Ovary (tissue), 9 donors: ENCODE data around the gene SEH1L. TPM values are rescaled to one million over a fixed set of nuclear protein-coding genes. Genes with fewer than 3 reads are reported as not detected.

Source experiments
- DNase-seq, 5 donors: peaks; one replicate each; pipeline ENCODE4 v3.0.0-alpha.2; 2019 to 2020
- H3K27ac ChIP-seq, 2 donors: fragments of 200-600 bp; one replicate each; pipeline versions ENCODE4 v1.5.1 to v1.8.0; 2019 to 2022
- H3K27me3 ChIP-seq: fragments of 200-600 bp; one replicate; pipeline ENCODE4 v1.8.0; 2022
- H3K36me3 ChIP-seq: fragments of 200-600 bp; sonication (generic); one replicate; pipeline ENCODE4 v1.5.1; 2019
- H3K4me1 ChIP-seq: one replicate; pipeline ENCODE4 v1.8.1; 2013; ENCODE audit warnings: mild to moderate bottlenecking, moderate library complexity; ENCODE audit not compliant: insufficient read depth
- H3K4me3 ChIP-seq: fragments of 200-600 bp; sonication (generic); one replicate; pipeline ENCODE4 v1.5.1; 2017
- H3K9me3 ChIP-seq, 2 donors: fragments of 200-600 bp in 1 of 2; sonication (generic) in 1 of 2; one replicate each; pipeline versions ENCODE4 v1.5.1 to v1.8.1; 2013 to 2019; ENCODE audit warnings: mild to moderate bottlenecking in 1 of 2, moderate library complexity in 1 of 2
- CTCF ChIP-seq, 3 donors: fragments of 450-650 bp in 2 of 3; fragments of 200-600 bp in 1 of 3; IDR thresholded peaks; one replicate each; pipeline versions ENCODE4 v1.5.1 to v1.8.0; 2016 to 2022; ENCODE audit warnings: antibody characterized with exemption in 3 of 3, mild to moderate bottlenecking in 1 of 3
- EP300 ChIP-seq: sonication (generic); formaldehyde crosslinking; IDR thresholded peaks from one replicate; pipeline ENCODE4 v1.6.1; 2017; ENCODE audit warnings: antibody characterized with exemption
- POLR2A ChIP-seq: fragments of 450-650 bp; IDR thresholded peaks from one replicate; pipeline ENCODE4 v1.6.1; 2017; ENCODE audit warnings: antibody characterized with exemption, mild to moderate bottlenecking, moderate library complexity
- WGBS, 3 donors: extraction: QIAGEN DNeasy Blood & Tissue Kit in 1 of 3; methylation state at CpG; one replicate each; pipeline versions ENCODE4 v1.1.5 to v1.1.7; 2013 to 2017; 5-methylcytosine and 5-hydroxymethylcytosine counted together
- intact Hi-C, 4 donors: fragments of 100-400 bp; cut with DNase I; formaldehyde crosslinking; loops; one replicate each; pipeline versions ENCODE4 v1.11.0 to v1.15.1; 2022 to 2023
- polyA plus RNA-seq, 2 donors: library from polyadenylated mRNA; stranded (reverse); fragments of 200-250 nt in 1 of 2; fragments of 350-450 nt in 1 of 2; fragmentation: Illumina TruSeq in 1 of 2; extraction: RNeasy Lipid Tissue Mini Kit (QIAGEN cat#74804) in 1 of 2; gene quantifications; one replicate each; pipeline ENCODE4 v1.2.3, GENCODE V29; 2013 to 2014
- total RNA-seq, 7 donors: library from RNA; depleted of rRNA in 2 of 7; stranded (reverse); fragments of >200 nt in 2 of 7; fragmentation: NEBNext Ultra II Directional in 3 of 7; extraction: Animal tissue kit (Norgen Biotek cat#: 25700) in 3 of 7; gene quantifications; one replicate each; pipeline versions ENCODE4 v1.1.0 to v1.2.4, GENCODE V29; 2016 to 2023
- donor health status: DM: no; HTN: no; CAD: no; lungs with moderate emphysema.
- donor health status: DM: no; HTN: no; CAD: no.
- donor health status: Bipolar disorder and iron deficiency.
- donor health status: DM: yes; HTN: yes; CAD: no.
- donor health status: DM: no; HTN: no; CAD: no.
- donor health status: DM: yes; HTN: yes; CAD: no.

The SEH1L gene
- total and polyA plus RNA-seq, 9 donors = 12.3 to 56.1 (median 35.7) TPM

- intact Hi-C loops = loop anchor here in 1 of 4 donors (10.0 kb wide), 1 partner anchor 123 kb away; no protein-coding TSS in a partner anchor
- WGBS, 3 donors = 94 to 96% (median 96%) methylated on average over 5 of the region's 5 CpGs
- no peak overlapping the region for H3K4me3 ChIP-seq
- H3K4me1 ChIP-seq = no peaks in the 10 kb centered on the region
- no peaks in the 10 kb centered on the region for H3K36me3 ChIP-seq
- TF ChIP-seq EP300 (no peak), POLR2A (no peak), CTCF (IDR thresholded peaks at IDR 0.05) (no peak)
- H3K27ac ChIP-seq = no peak overlapping the region
- no peaks in the 10 kb centered on the region for H3K9me3 ChIP-seq
- no peaks in the 10 kb centered on the region for H3K27me3 ChIP-seq
- no peak for DNase-seq
These were observed 63.9 kb downstream of the SEH1L start for GRCh38 chr18:13011719-13012118.

- TF ChIP-seq EP300 = no peak
- Histone ChIP-seq H3K4me1 (no peaks in the 10 kb centered on the region), H3K27ac (no peak overlapping the region), H3K4me3 (no peak overlapping the region), H3K36me3 (no peaks in the 10 kb centered on the region), H3K27me3 (no peaks in the 10 kb centered on the region), H3K9me3 (no peaks in the 10 kb centered on the region)
- intact Hi-C loops = loop anchor here in 1 of 4 donors (10.0 kb wide), 1 partner anchor 121 kb away; no protein-coding TSS in a partner anchor
- 68 to 82% (median 74%) methylated on average over 2 of the region's 2 CpGs for WGBS, 3 donors
- DNase-seq = no peak
These were observed 66.4 kb downstream of the SEH1L start for GRCh38 chr18:13014232-13014631.

- intact Hi-C loops = loop anchor here in 1 of 4 donors (10.0 kb wide), 1 partner anchor 120 kb away; no protein-coding TSS in a partner anchor
- Histone ChIP-seq H3K4me1 (no peaks in the 10 kb centered on the region), H3K9me3 (no peaks in the 10 kb centered on the region), H3K27me3 (no peaks in the 10 kb centered on the region), H3K36me3 (no peaks in the 10 kb centered on the region), H3K4me3 (no peak overlapping the region), H3K27ac (no peak overlapping the region)
- no peak for TF ChIP-seq CTCF (IDR thresholded peaks at IDR 0.05)
- TF ChIP-seq EP300 = no peak
- no peak for TF ChIP-seq POLR2A
- no peak for DNase-seq
- WGBS, 3 donors = 92 to 96% (median 95%) methylated on average over 4 of the region's 4 CpGs
These were observed 67.0 kb downstream of the SEH1L start for GRCh38 chr18:13014818-13015217.

GRCh38 chr18:13017247-13017875 lies 69.5 kb downstream of the SEH1L start:
- TF ChIP-seq CTCF (IDR thresholded peaks at IDR 0.05) (no peak), EP300 (no peak), POLR2A (no peak)
- Histone ChIP-seq H3K27me3 (no peaks in the 10 kb centered on the region), H3K27ac (no peak overlapping the region), H3K9me3 (no peaks in the 10 kb centered on the region), H3K4me1 (no peaks in the 10 kb centered on the region), H3K4me3 (no peak overlapping the region), H3K36me3 (no peaks in the 10 kb centered on the region)
- 58 to 72% (median 64%) methylated on average over 2 of the region's 2 CpGs for WGBS, 3 donors
- intact Hi-C loops = loop anchor here in 1 of 4 donors (10.0 kb wide), 1 partner anchor 117 kb away; no protein-coding TSS in a partner anchor
- no peak for DNase-seq

- WGBS, 3 donors = 78 to 85% (median 83%) methylated on average over 2 of the region's 2 CpGs
- no peaks in the 10 kb centered on the region for H3K4me1 ChIP-seq
- no peak overlapping the region for H3K27ac ChIP-seq
- no peaks in the 10 kb centered on the region for H3K9me3 ChIP-seq
- intact Hi-C loops = loop anchor here in 1 of 4 donors (10.0 kb wide), 1 partner anchor 116 kb away; no protein-coding TSS in a partner anchor
- DNase-seq = no peak
- TF ChIP-seq CTCF (IDR thresholded peaks at IDR 0.05) (no peak), POLR2A (no peak), EP300 (no peak)
- H3K27me3 ChIP-seq = no peaks in the 10 kb centered on the region
- no peak overlapping the region for H3K4me3 ChIP-seq
- H3K36me3 ChIP-seq = no peaks in the 10 kb centered on the region
These were observed 70.6 kb downstream of the SEH1L start for GRCh38 chr18:13018374-13018773.
